Hepatic stellate cell (primary cell): ENCODE results near the gene NFE2L2.
"Not testable (repeated sequence)": the region's sequence is repeated elsewhere in the genome, so short reads cannot be mapped to it uniquely, and the experiment has no call there.

ENCODE experiments used
- DNase-seq: peaks from one replicate; pipeline ENCODE4 v3.0.0; 2011; ENCODE audit warnings: low spot score

NFE2L2 gene

GRCh38 chr2:177264693-177265587, at the start of gene NFE2L2:
Gene NFE2L2 (minus strand): TSS chr2:177264727. CDS start chr2:177264576, 151 bp downstream.
- DNase-seq = peak; percentile 91

GRCh38 chr2:177314194-177314593, 49.7 kb upstream of the NFE2L2 start:
- DNase-seq = no peak

DNA sequence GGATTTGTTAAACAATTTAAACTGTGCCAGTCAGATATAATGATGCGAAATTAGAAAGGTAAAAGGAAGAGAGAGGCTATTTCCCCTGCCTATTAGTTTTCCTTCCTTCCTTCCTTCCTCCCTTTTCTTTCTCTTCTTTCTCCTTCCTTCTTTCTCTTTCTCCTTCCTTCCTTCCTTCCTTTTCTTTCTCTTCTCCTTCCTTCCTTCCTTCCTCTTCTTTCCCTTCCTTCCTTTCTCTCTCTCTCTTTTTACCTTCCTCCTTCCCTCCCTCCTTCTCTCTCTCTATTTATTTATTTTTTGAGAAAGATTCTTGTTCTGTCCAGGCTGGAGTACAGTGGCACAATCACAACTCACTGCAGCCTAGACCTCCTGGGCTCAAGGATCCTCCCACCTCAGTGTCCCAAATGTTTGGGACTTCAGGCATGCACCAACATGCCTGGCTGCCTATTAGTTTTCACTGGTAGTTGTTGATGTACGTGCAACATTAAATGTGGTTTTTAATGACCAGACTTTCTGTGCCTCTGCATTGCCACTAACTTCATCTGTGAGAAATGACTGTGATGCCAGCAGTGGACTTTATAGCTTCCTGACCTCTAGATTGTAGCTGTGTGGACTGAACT, 48.7 kb upstream of the NFE2L2 start:
- DNase-seq = no peak

GRCh38 chr2:177312562-177312961, 48.0 kb upstream of the NFE2L2 start:
- DNase-seq = no peak

- DNase-seq = not testable (repeated sequence)
Measured at GRCh38 chr2:177309672-177310309, 45.3 kb upstream of the NFE2L2 start.

DNA sequence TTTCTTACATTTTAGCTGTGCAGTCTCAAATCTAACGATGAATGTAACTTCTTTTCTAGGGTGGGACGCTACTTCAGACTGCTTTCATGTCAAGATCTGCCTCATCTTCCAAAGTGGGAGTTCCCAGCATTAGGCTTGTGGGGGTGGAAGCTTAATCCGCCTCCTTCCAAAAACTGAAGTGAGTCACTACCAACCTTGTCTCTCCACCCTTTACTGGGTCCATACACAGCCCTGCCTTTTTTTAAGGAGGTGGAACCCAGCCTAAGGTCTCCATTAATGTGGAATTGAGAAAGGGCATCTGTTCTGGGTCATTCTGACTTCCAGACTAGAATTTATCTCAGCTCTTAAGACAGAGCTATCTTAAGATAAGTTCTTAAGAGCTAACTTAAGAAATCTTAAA, 42.0 kb upstream of the NFE2L2 start:
- DNase-seq = no peak

DNA sequence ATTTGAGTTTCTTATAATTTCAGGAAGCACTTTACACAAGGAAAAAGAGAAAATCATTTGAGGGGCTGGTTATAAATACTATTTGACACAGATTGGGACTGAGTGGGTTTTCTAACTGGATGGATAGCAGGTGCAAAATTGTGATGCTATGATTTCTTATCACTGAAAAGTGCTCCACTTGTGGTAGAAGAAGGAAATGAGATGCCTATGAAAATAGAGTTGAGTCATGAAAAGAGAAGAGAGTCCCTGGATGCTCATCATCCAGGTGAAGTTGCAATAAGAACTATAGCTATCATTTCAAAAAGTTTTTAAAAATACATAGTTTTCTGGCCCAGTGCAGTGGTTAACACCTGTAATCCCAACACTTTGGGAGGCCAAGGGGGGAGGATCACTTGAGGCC, 39.4 kb upstream of the NFE2L2 start:
- no peak for DNase-seq

DNA sequence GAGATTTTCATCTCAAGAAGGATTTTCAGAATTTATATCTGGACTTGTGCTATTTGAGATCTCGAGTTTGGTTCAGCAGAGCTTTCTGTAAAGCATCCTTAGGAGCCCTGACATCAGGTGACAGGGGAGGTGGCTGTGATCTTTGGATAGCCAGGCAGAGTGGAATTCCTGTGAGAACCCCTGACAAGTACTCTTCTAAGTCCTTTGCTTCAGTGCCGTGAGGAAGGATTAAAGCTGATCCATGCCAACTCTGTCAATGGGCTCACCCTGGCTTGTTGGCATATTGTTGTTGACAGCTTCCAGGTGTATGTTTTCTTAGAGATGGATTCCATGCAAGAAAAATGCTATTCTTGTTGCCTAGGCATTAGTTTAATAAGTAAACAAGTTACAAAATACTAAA, 38.0 kb upstream of the NFE2L2 start:
- DNase-seq = no peak

DNA sequence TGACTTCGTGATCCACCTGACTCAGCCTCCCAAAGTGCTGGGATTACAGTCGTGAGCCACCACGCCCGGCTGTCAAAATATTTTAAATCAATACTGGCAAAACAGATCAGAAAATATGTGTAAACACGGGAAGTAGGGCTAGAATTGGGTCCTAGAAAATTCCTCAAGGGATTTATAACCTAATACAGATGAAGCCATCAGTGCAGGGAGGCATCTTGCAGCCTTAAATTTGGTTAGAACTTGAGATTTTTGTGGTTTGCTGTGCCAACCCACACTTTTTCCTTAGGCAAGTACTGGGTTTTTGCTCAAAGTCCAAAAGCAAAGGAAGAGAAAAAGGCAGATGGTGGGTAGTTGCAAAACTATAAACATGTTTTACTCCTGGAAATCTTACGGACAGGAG, 33.7 kb upstream of the NFE2L2 start:
- no peak for DNase-seq

- no peak for DNase-seq
Measured at GRCh38 chr2:177296040-177296439, 31.5 kb upstream of the NFE2L2 start.

DNA sequence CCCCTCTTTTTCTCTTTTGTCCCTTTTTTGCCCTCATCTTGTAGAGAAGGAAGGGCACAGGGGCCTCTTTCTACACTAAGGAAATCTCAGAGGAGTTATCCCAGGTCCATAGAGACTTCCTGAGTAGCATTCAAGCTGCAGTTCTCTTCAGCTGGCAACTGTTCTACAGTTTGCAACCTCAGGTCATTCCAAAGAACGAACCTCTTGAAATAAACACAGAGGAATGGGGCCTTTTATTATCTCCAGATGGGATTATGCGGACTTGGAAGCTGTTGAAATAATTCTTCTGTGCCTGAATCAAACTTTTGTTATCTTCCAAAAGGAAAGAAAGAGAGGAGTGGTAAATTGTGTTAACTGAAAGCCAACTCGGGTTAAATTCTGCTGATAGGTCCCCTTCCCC, 31.0 kb upstream of the NFE2L2 start:
- no peak for DNase-seq

DNA sequence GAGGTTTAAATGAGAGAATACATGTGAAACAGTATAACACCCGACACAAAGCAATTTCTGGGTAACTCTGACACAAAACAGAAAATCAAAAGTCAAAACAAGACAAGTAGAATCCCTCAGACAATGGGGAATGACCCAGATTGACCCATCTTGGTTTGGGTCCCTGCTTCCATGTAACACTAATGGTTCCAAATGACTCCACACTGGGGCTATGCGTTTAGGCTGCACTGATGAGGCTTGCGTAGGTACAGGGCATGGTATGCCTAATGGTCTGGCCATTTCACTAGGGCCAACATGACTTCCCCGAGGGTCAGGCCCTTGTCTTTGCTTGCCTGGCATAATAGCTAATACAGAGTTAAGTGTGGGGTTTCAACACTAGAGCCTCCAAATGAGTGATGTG, 27.2 kb upstream of the NFE2L2 start:
- DNase-seq = no peak

GRCh38 chr2:177289824-177290628, 25.5 kb upstream of the NFE2L2 start:
- no peak for DNase-seq

GRCh38 chr2:177287814-177288213, 23.3 kb upstream of the NFE2L2 start:
- no peak for DNase-seq

DNA sequence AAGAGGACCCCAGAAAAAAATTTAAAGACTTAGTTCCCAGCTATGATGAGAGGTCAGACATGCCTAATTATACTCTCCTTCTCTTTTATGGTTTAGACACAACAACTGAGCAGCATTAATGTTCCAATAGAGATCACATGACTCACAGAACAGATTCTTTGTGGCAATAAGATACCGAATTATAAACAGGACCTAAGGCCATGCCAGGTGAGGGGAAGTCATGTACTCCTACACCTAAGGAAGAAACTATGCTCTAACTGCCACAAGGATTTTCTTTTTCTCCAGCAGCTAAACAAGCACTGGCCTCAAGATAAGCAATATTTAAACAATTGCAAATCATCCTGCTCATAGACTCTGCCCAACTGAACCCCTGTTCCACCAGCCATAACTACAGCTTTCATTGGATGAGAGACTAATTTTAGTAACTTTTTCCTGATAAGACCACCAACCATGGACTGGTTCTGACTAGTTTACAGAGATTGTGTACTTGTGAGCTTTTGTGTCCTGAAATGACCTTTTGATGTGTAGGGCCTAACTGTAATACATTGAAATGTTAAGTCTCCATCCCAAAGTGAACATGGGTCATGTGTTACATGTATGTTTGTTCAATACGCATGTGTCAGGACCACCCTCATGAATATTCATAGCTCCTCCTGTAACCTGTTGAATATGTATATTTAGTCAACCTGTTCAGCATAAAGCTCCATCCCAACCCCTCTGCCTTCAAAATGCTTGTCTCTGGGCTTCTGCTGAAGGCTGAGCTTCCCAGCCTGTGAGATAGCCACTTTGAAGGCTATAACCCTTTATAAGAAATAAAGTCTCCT, 21.6 kb upstream of the NFE2L2 start:
- DNase-seq = no peak

- DNase-seq = no peak
Measured at GRCh38 chr2:177284531-177284930, 20.0 kb upstream of the NFE2L2 start.

GRCh38 chr2:177283906-177284305, 19.4 kb upstream of the NFE2L2 start:
- DNase-seq = no peak

GRCh38 chr2:177282787-177283572, 18.5 kb upstream of the NFE2L2 start:
- DNase-seq = no peak

- no peak for DNase-seq
Measured at GRCh38 chr2:177282181-177282641, 17.7 kb upstream of the NFE2L2 start.

GRCh38 chr2:177281400-177282180, 17.1 kb upstream of the NFE2L2 start:
- no peak for DNase-seq
